ENCODE results near the gene LMBRD2. TPM values are rescaled to one million over a fixed set of nuclear protein-coding genes. Genes with fewer than 3 reads are reported as not detected.
A peak's percentile ranks its signal among the peaks of the same experiment; 100 is the strongest.

LMBRD2 gene
- polyA plus RNA-seq, 3 donors from 2014 or later: 1.8 to 7.3 (median 3.0) TPM

DNA sequence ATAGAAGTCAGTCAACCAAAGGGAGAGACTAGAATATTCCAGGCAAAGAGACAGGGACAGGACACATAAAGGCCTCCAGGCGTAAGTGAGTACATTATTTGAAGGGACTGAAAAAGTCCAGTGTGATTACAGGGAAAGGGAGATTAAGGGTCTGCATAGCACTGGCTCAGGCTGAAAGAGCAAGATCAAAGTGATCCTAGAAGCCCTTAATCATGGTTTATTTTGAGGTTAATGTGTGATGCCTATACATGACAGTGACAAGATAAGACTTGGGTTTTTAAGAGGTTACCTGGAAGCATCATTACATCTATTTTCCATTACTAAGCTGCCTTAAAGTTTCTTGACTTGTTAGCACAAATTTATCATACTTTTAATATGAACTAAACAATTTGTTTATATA is 25.8 kb downstream of the LMBRD2 start:
- Mint-ChIP-seq H3K4me3 (peak overlapping the region in 1 of 5 donors; percentile 2), H3K4me1 (peaks cover 13 to 30% of the 10 kb centered on the region in 2 donors), H3K27ac (peak overlapping the region in 1 of 6 donors; percentile 14), H3K9me3 (peaks cover 0 to 12% (median 9%) of the 10 kb centered on the region in 6 donors), H3K27me3 (ENCODE audit: low read depth in 3 of 3) (no peaks in the 10 kb centered on the region), H3K36me3 (peaks cover 21 to 43% (median 32%) of the 10 kb centered on the region in 3 donors)
- DNase-seq: no peak

DNA sequence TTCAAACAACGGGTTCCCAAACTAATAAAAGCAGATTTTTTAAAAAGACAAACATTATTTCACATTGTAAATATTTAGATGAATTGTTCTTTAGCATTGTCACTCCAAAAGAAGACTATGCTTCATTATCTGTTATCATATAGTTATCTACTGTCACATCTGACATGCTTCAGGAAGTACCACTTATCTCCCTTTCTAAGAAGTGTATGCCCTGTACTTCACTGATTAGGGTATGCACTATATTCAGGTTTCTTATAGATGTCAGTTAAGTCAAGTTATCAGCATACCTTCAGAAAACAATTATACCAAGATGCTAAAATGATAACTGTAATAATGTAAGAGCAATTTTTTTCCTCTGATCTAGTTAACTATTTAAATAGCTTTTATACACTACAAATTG is 40.4 kb downstream of the LMBRD2 start:
- Mint-ChIP-seq H3K27ac (no peak overlapping the region), H3K9me3 (no peaks in the 10 kb centered on the region), H3K27me3 (ENCODE audit: low read depth in 3 of 3) (no peaks in the 10 kb centered on the region), H3K4me1 (no peaks in the 10 kb centered on the region), H3K36me3 (peaks cover 43 to 67% (median 58%) of the 10 kb centered on the region in 3 donors), H3K4me3 (no peak overlapping the region)
- no peak for DNase-seq

DNA sequence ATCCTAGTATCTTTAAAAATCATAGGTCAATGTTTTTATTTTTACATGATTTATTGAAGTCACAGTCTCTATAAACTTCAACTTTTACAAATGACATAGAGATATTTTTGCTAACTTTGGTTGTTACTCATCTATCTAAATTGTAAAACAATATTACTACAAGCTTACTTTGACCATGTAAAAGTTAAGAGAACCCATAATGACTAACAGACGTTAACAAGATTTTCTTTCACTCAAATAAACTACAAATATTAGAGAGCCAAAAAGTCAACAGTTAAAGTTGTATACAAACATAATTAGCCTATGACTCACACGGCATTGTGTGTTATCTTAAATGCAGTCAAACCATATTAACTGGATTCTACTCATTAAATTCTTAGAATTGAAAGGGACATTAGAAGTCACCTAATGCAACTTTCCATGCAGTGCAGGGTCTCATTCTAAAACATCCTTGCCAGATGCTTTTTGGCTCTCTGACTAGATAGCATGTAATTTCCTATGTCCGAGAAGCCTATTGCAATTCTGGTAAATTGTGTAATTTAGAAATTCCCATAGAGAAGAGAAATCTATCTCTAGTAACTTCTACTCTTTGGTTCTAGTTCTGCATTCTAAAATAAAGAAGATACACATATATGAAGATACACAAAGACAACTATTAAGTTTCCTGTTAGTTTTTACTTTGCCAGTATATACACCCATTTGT is 42.8 kb downstream of the LMBRD2 start:
- Mint-ChIP-seq H3K4me3 (no peak overlapping the region), H3K27ac (no peak overlapping the region), H3K4me1 (no peaks in the 10 kb centered on the region), H3K9me3 (no peaks in the 10 kb centered on the region), H3K27me3 (ENCODE audit: low read depth in 3 of 3) (no peaks in the 10 kb centered on the region), H3K36me3 (peaks cover 47 to 63% (median 52%) of the 10 kb centered on the region in 3 donors)
- no peak for DNase-seq

DNA sequence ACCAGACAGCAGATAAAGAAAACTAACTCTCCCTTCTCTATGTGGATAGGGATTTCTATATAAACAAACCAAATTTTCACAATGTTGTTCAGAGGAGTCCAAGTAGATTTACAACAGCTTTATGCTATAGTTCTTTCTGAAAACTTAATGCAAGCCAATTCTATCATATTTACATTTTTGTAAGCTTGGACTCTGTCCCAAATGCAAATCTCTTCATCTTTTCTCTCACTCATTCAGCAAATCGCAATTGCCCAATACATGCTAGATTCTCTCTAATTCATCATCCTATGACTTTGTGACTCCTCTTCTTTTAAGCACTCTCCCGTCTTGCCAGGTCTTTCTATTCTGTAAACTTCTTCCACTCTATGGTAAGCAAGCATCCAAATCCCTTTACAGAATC is 45.9 kb downstream of the LMBRD2 start:
- Mint-ChIP-seq H3K36me3 (peaks cover 39 to 54% (median 45%) of the 10 kb centered on the region in 3 donors), H3K4me1 (no peaks in the 10 kb centered on the region), H3K27ac (no peak overlapping the region), H3K27me3 (ENCODE audit: low read depth in 3 of 3) (no peaks in the 10 kb centered on the region), H3K9me3 (no peaks in the 10 kb centered on the region), H3K4me3 (no peak overlapping the region)
- no peak for DNase-seq

DNA sequence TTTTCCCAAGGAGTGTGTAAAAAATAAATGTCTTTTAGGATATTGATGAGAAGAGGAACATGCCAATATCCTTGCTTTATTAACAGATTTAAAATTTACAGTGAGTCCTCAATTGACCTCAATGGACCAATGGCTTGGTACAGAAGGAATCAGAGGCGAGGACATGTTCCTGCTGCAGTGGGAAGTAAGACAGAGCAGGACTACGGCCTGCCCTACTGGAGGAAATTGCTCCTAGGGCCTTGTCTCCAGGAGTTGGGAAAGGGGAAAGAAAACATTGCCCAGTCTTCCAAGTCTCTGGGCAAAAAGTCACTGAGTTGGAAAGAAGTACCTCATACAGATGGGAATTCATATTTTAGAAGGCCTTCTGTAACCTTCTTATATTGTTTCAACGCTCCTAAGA is 51.9 kb downstream of the LMBRD2 start:
- Mint-ChIP-seq H3K27ac (no peak overlapping the region), H3K36me3 (peaks cover 10 to 22% (median 18%) of the 10 kb centered on the region in 3 donors), H3K4me1 (no peaks in the 10 kb centered on the region), H3K4me3 (no peak overlapping the region), H3K27me3 (ENCODE audit: low read depth in 3 of 3) (peaks cover 0 to 2% (median 0%) of the 10 kb centered on the region in 3 donors), H3K9me3 (no peaks in the 10 kb centered on the region)
- DNase-seq: no peak

DNA sequence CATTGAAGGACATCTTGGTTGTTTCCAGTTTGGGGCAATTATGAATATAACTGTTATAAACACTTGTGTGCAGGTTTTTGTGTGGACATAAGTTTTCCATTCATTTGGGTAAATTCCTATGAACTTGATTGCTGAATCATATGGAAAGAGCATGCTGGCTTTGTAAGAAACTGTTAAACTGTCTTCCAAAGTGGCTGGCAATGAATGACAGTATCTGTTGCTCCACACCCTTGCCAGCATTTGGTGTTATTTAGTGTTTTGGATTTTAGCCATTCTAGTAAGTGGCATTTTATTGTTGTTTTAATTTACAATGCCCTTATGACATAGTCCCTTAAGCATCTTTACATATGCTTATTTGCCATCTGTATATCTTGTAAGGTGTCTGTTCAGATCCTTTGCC is 55.2 kb downstream of the LMBRD2 start:
- Mint-ChIP-seq H3K27ac (no peak overlapping the region), H3K4me1 (no peaks in the 10 kb centered on the region), H3K36me3 (peaks cover 0 to 9% (median 7%) of the 10 kb centered on the region in 3 donors), H3K4me3 (no peak overlapping the region), H3K9me3 (no peaks in the 10 kb centered on the region), H3K27me3 (ENCODE audit: low read depth in 3 of 3) (peaks cover 0 to 2% (median 0%) of the 10 kb centered on the region in 3 donors)
- no peak for DNase-seq

DNA sequence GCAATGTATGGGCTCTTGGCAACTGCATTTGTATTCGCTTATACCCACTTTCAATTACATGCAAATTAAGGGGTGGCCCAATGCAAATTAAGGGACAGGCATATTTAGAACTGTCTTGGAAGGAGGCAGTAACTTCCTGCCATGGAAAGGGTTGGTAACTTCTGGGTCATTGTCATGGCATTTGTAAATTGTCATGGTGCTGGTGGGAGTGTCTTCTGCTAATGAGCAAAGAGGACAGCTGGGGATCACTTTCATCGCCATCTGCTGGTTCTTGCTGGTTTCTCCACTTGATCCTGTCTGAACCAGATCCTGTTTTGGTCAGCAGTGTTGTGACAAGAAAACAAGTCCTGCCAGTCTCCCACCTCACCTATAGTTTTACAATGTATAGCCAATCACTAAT is 61.7 kb downstream of the LMBRD2 start:
- H3K27me3 Mint-ChIP-seq (ENCODE audit: low read depth in 3 of 3): peaks cover 1 to 18% (median 2%) of the 10 kb centered on the region in 3 donors
- peaks cover 0 to 3% (median 0%) of the 10 kb centered on the region in 3 donors for H3K36me3 Mint-ChIP-seq
- no peak overlapping the region for H3K4me3 Mint-ChIP-seq
- H3K9me3 Mint-ChIP-seq: peaks cover 1 to 12% (median 6%) of the 10 kb centered on the region in 6 donors
- no peaks in the 10 kb centered on the region for H3K4me1 Mint-ChIP-seq
- no peak for DNase-seq
- no peak overlapping the region for H3K27ac Mint-ChIP-seq

DNA sequence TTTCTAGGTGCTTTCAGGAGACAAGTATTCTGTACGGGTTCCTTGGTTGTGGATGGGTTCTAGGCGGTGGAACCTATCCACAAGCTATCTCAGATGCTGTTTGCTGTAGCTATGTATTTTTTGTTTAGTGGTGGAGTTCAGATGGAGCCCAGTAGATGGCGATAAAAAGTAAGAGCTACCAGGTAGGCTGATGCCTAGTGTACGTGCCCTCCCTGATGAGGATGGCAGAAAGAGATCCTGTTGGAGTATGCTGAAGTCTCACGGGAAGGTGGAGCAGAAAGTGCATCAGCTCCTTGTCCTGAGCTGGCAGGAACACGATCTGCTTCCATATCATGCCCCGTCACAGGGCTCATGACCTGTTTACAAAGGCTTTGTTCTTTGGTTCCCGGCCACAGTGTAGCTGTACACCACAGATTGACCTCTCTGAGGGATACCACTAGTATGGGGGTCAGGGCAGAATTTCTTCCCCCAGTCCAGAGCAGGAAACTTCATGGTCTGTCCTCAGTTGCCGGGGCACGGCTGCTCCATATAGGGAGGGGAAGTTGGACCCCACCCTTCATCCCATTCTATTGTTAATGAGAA is 72.4 kb downstream of the LMBRD2 start:
- Mint-ChIP-seq H3K4me1 (no peaks in the 10 kb centered on the region), H3K36me3 (no peaks in the 10 kb centered on the region), H3K9me3 (peaks cover 0 to 4% (median 2%) of the 10 kb centered on the region in 6 donors), H3K27ac (no peak overlapping the region), H3K4me3 (no peak overlapping the region), H3K27me3 (ENCODE audit: low read depth in 3 of 3) (peaks cover 1 to 17% (median 5%) of the 10 kb centered on the region in 3 donors)
- peak in 2 of 3 donors; percentile 17 to 25 for DNase-seq

DNA sequence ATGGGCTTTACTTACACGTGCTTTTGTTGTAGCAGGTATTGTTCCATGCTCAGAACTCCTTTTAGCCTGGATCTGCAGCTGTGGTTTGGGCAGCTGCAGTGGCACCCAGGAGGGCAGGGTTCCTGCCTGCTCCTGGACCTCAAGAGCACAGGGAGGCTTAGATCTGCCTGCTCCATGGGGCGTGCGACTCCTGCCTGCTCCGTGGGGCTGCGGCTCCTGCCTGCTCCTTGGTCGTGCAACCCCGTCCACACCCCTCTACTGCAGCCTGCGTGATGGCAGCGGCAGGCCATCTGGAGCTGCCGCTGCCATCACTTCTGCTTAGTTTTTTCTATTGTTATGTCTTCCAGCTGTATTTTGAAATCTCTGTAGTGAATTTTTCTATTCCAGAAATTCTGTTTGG is 73.3 kb downstream of the LMBRD2 start:
- no peak overlapping the region for H3K27ac Mint-ChIP-seq
- no peak overlapping the region for H3K4me3 Mint-ChIP-seq
- no peaks in the 10 kb centered on the region for H3K36me3 Mint-ChIP-seq
- DNase-seq: no peak
- peaks cover 0 to 3% of the 10 kb centered on the region in 2 donors for H3K4me1 Mint-ChIP-seq
- H3K27me3 Mint-ChIP-seq (ENCODE audit: low read depth in 3 of 3): peaks cover 0 to 12% (median 0%) of the 10 kb centered on the region in 3 donors
- H3K9me3 Mint-ChIP-seq: no peaks in the 10 kb centered on the region

DNA sequence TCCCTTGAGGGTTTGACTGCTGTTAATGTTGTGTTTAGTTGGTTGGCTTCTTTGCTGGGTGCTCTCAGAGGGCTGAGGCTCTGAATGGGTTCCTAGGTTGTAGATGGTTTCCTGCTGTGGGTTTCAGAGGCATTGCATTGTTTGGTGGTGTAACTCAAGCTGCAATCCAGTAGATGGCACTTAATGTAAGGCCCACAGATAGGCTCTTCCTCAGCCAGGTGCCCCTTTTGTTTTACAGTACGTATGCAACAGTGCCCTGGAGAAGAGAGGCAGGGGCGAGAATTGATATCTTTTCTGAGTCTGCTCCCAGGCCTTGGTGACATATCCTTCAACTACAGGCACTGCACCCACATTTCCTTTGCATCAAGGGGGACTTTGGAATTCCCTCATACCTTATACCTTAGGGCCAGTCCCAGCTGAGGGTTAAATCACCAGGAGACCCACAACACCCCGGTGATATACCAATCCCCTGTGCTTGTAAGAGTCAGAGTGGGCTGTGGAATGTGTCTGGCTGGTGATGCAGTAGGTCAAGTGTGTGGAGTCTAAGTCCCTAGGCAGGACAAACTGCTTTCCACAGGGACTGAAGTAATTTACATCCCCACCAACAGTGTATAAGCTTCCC is 78.0 kb downstream of the LMBRD2 start:
- no peak for DNase-seq
- H3K4me1 Mint-ChIP-seq: peaks cover 9 to 18% of the 10 kb centered on the region in 2 donors
- H3K27me3 Mint-ChIP-seq (ENCODE audit: low read depth in 3 of 3): peaks cover 0 to 9% (median 2%) of the 10 kb centered on the region in 3 donors
- H3K4me3 Mint-ChIP-seq: no peak overlapping the region
- no peaks in the 10 kb centered on the region for H3K36me3 Mint-ChIP-seq
- no peak overlapping the region for H3K27ac Mint-ChIP-seq
- no peaks in the 10 kb centered on the region for H3K9me3 Mint-ChIP-seq

DNA sequence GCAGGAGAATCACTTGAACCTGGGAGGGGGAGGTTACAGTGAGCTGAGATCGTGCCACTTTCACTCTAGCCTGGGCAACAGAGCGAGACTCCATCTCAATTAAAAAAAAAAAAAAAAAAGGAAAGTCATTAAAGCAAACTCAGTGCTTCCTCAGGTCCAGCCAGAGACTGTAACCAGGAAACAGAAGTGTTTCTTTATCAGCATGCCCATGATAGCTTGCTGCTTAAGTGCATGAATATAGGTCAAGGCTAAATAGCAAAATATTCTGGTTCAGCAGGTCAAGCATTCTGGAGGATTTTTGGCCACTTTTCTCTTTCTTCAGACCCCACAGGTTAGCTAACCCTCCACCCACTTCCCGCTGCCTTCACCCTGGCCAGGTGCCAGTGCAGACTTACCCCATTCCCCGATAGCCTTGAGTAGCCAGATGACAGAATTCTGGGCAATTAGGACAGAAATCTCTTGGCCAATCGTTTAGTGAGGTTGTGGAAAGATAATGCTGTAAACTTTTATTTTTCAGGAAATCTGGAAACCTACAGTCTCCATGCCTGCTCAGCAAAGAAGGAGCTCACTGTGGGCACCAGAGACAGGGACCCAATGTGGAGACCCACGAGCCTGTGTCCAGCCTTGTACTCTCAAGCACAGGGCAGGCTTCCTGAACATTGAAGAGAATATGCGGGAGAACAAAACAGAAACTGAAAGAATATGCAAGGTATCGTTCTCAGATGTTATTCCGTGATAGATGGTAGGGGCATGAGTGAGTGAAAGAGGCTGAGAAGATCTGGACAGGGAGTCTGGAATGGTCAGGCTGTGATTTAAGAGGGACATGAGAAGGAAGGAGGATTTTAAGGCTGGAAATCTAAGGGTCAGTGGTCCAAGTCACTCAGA is 80.8 kb downstream of the LMBRD2 start:
- H3K4me3 Mint-ChIP-seq: peak overlapping the region; percentile 83 to 89 (median 83)
- DNase-seq: peak in 2 of 3 donors; percentile 3 to 13
- no peaks in the 10 kb centered on the region for H3K36me3 Mint-ChIP-seq
- H3K27me3 Mint-ChIP-seq (ENCODE audit: low read depth in 3 of 3): peaks cover 2 to 6% (median 2%) of the 10 kb centered on the region in 3 donors
- H3K9me3 Mint-ChIP-seq: no peaks in the 10 kb centered on the region
- peaks cover 12 to 24% of the 10 kb centered on the region in 2 donors for H3K4me1 Mint-ChIP-seq
- peak overlapping the region; percentile 24 to 82 (median 78) for H3K27ac Mint-ChIP-seq

DNA sequence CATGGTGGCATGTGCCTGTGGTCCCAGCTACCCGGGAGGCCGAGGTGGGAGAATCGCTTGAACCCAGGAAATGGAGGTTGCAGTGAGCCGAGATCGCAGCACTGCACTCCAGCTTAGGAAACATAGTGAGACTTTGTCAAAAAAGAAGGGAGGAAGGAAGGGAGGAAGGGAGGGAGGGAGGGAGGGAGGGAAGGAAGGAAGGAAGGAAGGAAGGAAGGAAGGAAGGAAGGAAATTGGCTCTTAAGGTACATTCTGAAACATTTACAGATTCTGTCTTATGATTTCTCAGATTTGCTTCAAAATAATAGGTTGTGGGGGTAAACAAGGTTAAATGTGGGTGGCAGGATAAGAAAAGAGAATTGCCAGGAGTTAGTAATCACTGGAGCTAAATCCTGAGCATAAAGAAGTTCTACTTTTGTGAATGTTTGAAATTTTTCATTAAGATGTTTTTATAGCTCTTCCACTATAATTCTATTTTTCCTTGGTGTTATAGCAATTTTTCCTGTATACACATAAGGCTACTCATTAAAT is 82.9 kb downstream of the LMBRD2 start:
- DNase-seq: no peak
- Mint-ChIP-seq H3K4me1 (peaks cover 12 to 24% of the 10 kb centered on the region in 2 donors), H3K4me3 (no peak overlapping the region), H3K27ac (no peak overlapping the region), H3K9me3 (no peaks in the 10 kb centered on the region), H3K27me3 (ENCODE audit: low read depth in 3 of 3) (peaks cover 2 to 7% (median 2%) of the 10 kb centered on the region in 3 donors), H3K36me3 (no peaks in the 10 kb centered on the region)

DNA sequence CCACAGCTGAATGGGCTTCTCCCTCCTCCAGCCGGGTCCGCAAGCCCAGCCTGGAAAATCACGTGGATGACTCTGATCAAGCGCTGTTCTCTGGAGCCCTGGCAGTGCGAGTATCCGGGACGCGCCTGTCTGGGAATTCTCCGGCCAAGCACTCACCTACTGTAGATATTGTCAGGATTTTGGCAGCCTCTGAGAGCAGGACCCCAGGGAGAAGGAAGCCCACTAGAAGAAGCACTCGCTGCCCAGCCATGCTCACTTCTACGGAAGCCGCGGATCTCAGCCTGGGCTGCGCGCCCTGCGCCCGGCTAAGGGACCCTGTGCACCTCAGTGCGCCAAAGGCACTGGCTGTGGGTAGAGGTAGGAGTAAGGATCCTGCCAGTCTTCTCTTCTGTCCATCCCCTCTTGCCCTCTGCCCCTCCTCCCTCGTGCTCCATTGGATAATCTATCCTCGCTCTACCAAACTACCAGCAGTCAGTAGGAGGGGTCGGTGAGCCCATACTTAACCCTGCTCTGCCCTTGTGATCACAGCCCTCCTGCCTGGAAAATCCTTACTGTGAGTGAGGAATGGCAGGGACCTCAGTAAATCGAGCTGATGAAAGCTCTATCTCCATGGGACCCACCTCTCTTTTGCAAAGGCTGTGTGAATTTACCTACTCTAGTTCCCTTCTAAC is 85.0 kb downstream of the LMBRD2 start, which contains the start of gene UGT3A2:
Gene UGT3A2, minus strand, starts transcription at position 343 of the 671 bp plus-strand sequence. Its CDS starts 93 bp downstream, at position 250.
- Mint-ChIP-seq H3K4me1 (peaks cover 12 to 18% of the 10 kb centered on the region in 2 donors), H3K27ac (no peak within 1 kb of the TSS), H3K9me3 (no peaks in the 10 kb centered on the region), H3K36me3 (no peaks in the 10 kb centered on the region), H3K4me3 (no peak within 1 kb of the TSS), H3K27me3 (ENCODE audit: low read depth in 3 of 3) (peaks cover 2 to 7% (median 2%) of the 10 kb centered on the region in 3 donors)
- DNase-seq: no peak

Measured in immature natural killer cell (primary cell).